Tibial nerve (tissue), 4 donors: ENCODE measurements around the gene NXPH4. TPM values are rescaled to one million over a fixed set of nuclear protein-coding genes. Genes with fewer than 3 reads are reported as not detected.

Experiments used
- DNase-seq, 2 donors: peaks; one replicate each; pipeline ENCODE4 v3.0.0-alpha.2; 2019; ENCODE audit warnings: low spot score in 2 of 2
- H3K27ac ChIP-seq, 4 donors: fragments of 200-600 bp; sonication (generic) in 3 of 4; one replicate each; pipeline ENCODE4 v1.5.1; 2017 to 2019; ENCODE audit warnings: mild to moderate bottlenecking in 1 of 4
- H3K27me3 ChIP-seq, 2 donors: fragments of 200-600 bp; sonication (generic) in 1 of 2; one replicate each; pipeline versions ENCODE4 v1.5.1 to v1.6.0; 2017 to 2019
- H3K36me3 ChIP-seq, 3 donors: fragments of 200-600 bp; sonication (generic); one replicate each; pipeline ENCODE4 v1.5.1; 2018 to 2019
- H3K4me1 ChIP-seq, 4 donors: fragments of 200-600 bp; sonication (generic) in 3 of 4; one replicate each; pipeline ENCODE4 v1.5.1; 2017 to 2019
- H3K4me3 ChIP-seq, 4 donors: fragments of 200-600 bp; sonication (generic) in 3 of 4; one replicate each; pipeline ENCODE4 v1.5.1; 2017 to 2019; ENCODE audit warnings: mild to moderate bottlenecking in 1 of 4, moderate library complexity in 1 of 4
- H3K9me3 ChIP-seq, 4 donors: fragments of 200-600 bp; sonication (generic) in 3 of 4; one replicate each; pipeline ENCODE4 v1.5.1; 2017 to 2019
- CTCF ChIP-seq, 5 experiments: fragments of 200-600 bp in 3 of 5; fragments of 450-650 bp in 2 of 5; sonication (generic) in 3 of 5; IDR thresholded peaks; one replicate each; pipeline ENCODE4 v1.5.1; 2016 to 2019; ENCODE audit warnings: antibody characterized with exemption in 5 of 5, mild to moderate bottlenecking in 3 of 5, moderate library complexity in 2 of 5
- EP300 ChIP-seq, 2 donors: sonication (generic); formaldehyde crosslinking; IDR thresholded peaks; one replicate each; pipeline ENCODE4 v1.6.1; 2017; ENCODE audit warnings: antibody characterized with exemption in 2 of 2, mild to moderate bottlenecking in 1 of 2
- POLR2A ChIP-seq, 2 donors: fragments of 450-650 bp; IDR thresholded peaks; one replicate each; pipeline ENCODE4 v1.6.1; 2017; ENCODE audit warnings: antibody characterized with exemption in 2 of 2, mild to moderate bottlenecking in 2 of 2, moderate library complexity in 2 of 2
- WGBS, 2 donors: methylation state at CpG; one replicate each; pipeline ENCODE4 v1.1.5; 2018; 5-methylcytosine and 5-hydroxymethylcytosine counted together
- total RNA-seq, 4 donors: library from RNA; depleted of rRNA; stranded (reverse); fragments of >200 nt; gene quantifications; one replicate each; pipeline ENCODE4 v1.1.0, GENCODE V29; 2016

The NXPH4 gene
- total RNA-seq, 4 donors from 2014 or later = 4.2 TPM; not detected in 3

GRCh38 chr12:57187222-57188089 lies 29.1 kb upstream of the NXPH4 start:
- H3K9me3 ChIP-seq = no peaks in the 10 kb centered on the region
- no peak for DNase-seq
- TF ChIP-seq POLR2A (IDR thresholded peaks at IDR 0.05) = no peak
- no peak for TF ChIP-seq CTCF (IDR thresholded peaks at IDR 0.05)
- no peak for TF ChIP-seq EP300 (IDR thresholded peaks at IDR 0.05)
- no peak overlapping the region for H3K4me3 ChIP-seq
- H3K27ac ChIP-seq = no peak overlapping the region
- peaks cover 4 to 94% (median 11%) of the 10 kb centered on the region in 3 donors for H3K36me3 ChIP-seq
- peaks cover 0 to 9% (median 0%) of the 10 kb centered on the region in 4 donors for H3K4me1 ChIP-seq
- no peaks in the 10 kb centered on the region for H3K27me3 ChIP-seq
- whole genome bisulfite sequencing, 2 donors = 57 to 61% methylated on average over 13 to 21 of the region's 21 CpGs

GRCh38 chr12:57188090-57188425 lies 28.5 kb upstream of the NXPH4 start:
- Histone ChIP-seq H3K27ac (no peak overlapping the region), H3K9me3 (no peaks in the 10 kb centered on the region), H3K36me3 (peaks cover 4 to 100% (median 16%) of the 10 kb centered on the region in 3 donors), H3K4me1 (peaks cover 0 to 6% (median 0%) of the 10 kb centered on the region in 4 donors), H3K27me3 (no peaks in the 10 kb centered on the region), H3K4me3 (no peak overlapping the region)
- no peak for DNase-seq
- 57 to 75% methylated on average over 8 of the region's 8 CpGs for WGBS, 2 donors
- TF ChIP-seq EP300 (IDR thresholded peaks at IDR 0.05) (no peak), CTCF (IDR thresholded peaks at IDR 0.05) (no peak), POLR2A (IDR thresholded peaks at IDR 0.05) (no peak)

GRCh38 chr12:57190037-57190436 lies 26.6 kb upstream of the NXPH4 start:
- H3K4me1 ChIP-seq = peaks cover 0 to 6% (median 0%) of the 10 kb centered on the region in 4 donors
- H3K27me3 ChIP-seq = no peaks in the 10 kb centered on the region
- DNase-seq = no peak
- H3K36me3 ChIP-seq = peaks cover 4 to 100% (median 26%) of the 10 kb centered on the region in 3 donors
- no peak overlapping the region for H3K4me3 ChIP-seq
- H3K9me3 ChIP-seq = no peaks in the 10 kb centered on the region
- H3K27ac ChIP-seq = no peak overlapping the region
- WGBS, 2 donors = 76 to 80% methylated on average over 6 of the region's 6 CpGs
- TF ChIP-seq CTCF (IDR thresholded peaks at IDR 0.05) (no peak), POLR2A (IDR thresholded peaks at IDR 0.05) (no peak), EP300 (IDR thresholded peaks at IDR 0.05) (no peak)

GRCh38 chr12:57190821-57191220 lies 25.8 kb upstream of the NXPH4 start:
- Histone ChIP-seq H3K36me3 (peaks cover 4 to 100% (median 21%) of the 10 kb centered on the region in 3 donors), H3K27ac (no peak overlapping the region)
- TF ChIP-seq POLR2A (IDR thresholded peaks at IDR 0.05) (no peak), CTCF (IDR thresholded peaks at IDR 0.05) (no peak)

GRCh38 chr12:57191410-57191809 lies 25.2 kb upstream of the NXPH4 start:
- H3K27me3 ChIP-seq = no peaks in the 10 kb centered on the region
- no peaks in the 10 kb centered on the region for H3K9me3 ChIP-seq
- no peak overlapping the region for H3K27ac ChIP-seq
- no peak overlapping the region for H3K4me3 ChIP-seq
- 74 to 81% methylated on average over 11 of the region's 11 CpGs for WGBS, 2 donors
- H3K36me3 ChIP-seq = peaks cover 4 to 100% (median 20%) of the 10 kb centered on the region in 3 donors
- no peak for DNase-seq
- peaks cover 0 to 6% (median 0%) of the 10 kb centered on the region in 4 donors for H3K4me1 ChIP-seq
- TF ChIP-seq CTCF (IDR thresholded peaks at IDR 0.05) (no peak), POLR2A (IDR thresholded peaks at IDR 0.05) (no peak), EP300 (IDR thresholded peaks at IDR 0.05) (no peak)

More at GRCh38 chr12:57190821-57191220, 25.8 kb upstream of the NXPH4 start:
- peaks cover 0 to 6% (median 0%) of the 10 kb centered on the region in 4 donors for H3K4me1 ChIP-seq
- no peak for DNase-seq
- no peak overlapping the region for H3K4me3 ChIP-seq
- 87 to 90% methylated on average over 18 to 23 of the region's 23 CpGs for WGBS, 2 donors
- H3K27me3 ChIP-seq = no peaks in the 10 kb centered on the region
- no peaks in the 10 kb centered on the region for H3K9me3 ChIP-seq
